ENCODE data around the gene MAP2K5. TPM values are rescaled to one million over a fixed set of nuclear protein-coding genes. Genes with fewer than 3 reads are reported as not detected.

MAP2K5 gene
- total and polyA plus RNA-seq, 9 of the 15 experiments (the other 6 are each of a cell fraction or from before 2014, with no cell fraction given), result 0.41 to 16.5 (median 7.5) TPM

GRCh38 chr15:67707520-67708283, 165.2 kb downstream of the MAP2K5 start:
- H3K27ac ChIP-seq (ENCODE audit: extremely low read depth, low read depth, low read length), result no peak overlapping the region
- FAIRE-seq (no peak), DNase-seq (ENCODE audit: extremely low read depth in 1 of 4, low spot score in 3 of 4) (no peak), ATAC-seq (no peak)
- H3K9me3 ChIP-seq (replicated peaks; ENCODE audit: control insufficient read depth, insufficient read depth, low read depth, low read length), result no peaks in the 10 kb centered on the region
- H4K20me1 ChIP-seq (replicated peaks; ENCODE audit: control insufficient read depth, insufficient read depth, low read length), result no peaks in the 10 kb centered on the region
- H3K79me2 ChIP-seq (ENCODE audit: control insufficient read depth, insufficient read depth, low read length), result no peaks in the 10 kb centered on the region
- BruUV-seq (replicated peaks), result no TSS peak
- in situ Hi-C loops (cut with MboI) (no loop called here), intact Hi-C loops (cut with micrococcal nuclease) (no loop called here)
- H3K4me2 ChIP-seq (ENCODE audit: insufficient read depth, low read length), result no peak overlapping the region
- 72% methylated on average over 2 of the region's 2 CpGs for WGBS (ENCODE audit: insufficient coverage, low coverage, missing lambda C conversion rate)
- POLR2A ChIA-PET, result no interaction called here
- H3K9ac ChIP-seq (ENCODE audit: insufficient read depth in 1 of 2, low read depth in 2 of 2, low read length in 2 of 2), result no peak overlapping the region
- H3K9me1 ChIP-seq (ENCODE audit: control insufficient read depth, insufficient read depth, low read length), result no peaks in the 10 kb centered on the region
- TF ChIP-seq RBBP5 (IDR thresholded peaks at IDR 0.05; ENCODE audit: borderline replicate concordance, insufficient read depth, low read length, poor library complexity, severe bottlenecking) (no peak), DDX20 (tag; IDR thresholded peaks at IDR 0.05; ENCODE audit: low read depth) (no peak), YY1 (IDR thresholded peaks at IDR 0.05; ENCODE audit: borderline replicate concordance in 1 of 3, control insufficient read depth in 1 of 3, extremely low read depth in 1 of 3, insufficient read depth in 3 of 3, insufficient read length in 1 of 3, insufficient replicate concordance in 2 of 3, low read depth in 1 of 3, low read length in 2 of 3) (no peak), ZNF507 (tag; conservative IDR thresholded peaks at IDR 0.05) (no peak), SMARCA5 (IDR thresholded peaks at IDR 0.05) (no peak), POLR2H (tag; IDR thresholded peaks at IDR 0.05; ENCODE audit: low read depth) (no peak), ZNF695 (CRISPR knock-in tag; IDR thresholded peaks at IDR 0.05) (no peak), XRCC4 (IDR thresholded peaks at IDR 0.05; ENCODE audit: extremely low read depth, insufficient read depth, insufficient read length) (no peak), CREBBP (IDR thresholded peaks at IDR 0.05; ENCODE audit: low read depth, low read length) (no peak), CBX1 (IDR thresholded peaks at IDR 0.05; ENCODE audit: low read depth) (no peak), NR3C1 (CRISPR knock-in tag; IDR thresholded peaks at IDR 0.05) (no peak), PTBP1 (IDR thresholded peaks at IDR 0.05; ENCODE audit: low read depth, low read length) (no peak), TSC22D4 (tag; IDR thresholded peaks at IDR 0.05) (no peak)
- TF ChIP-seq, protein P1, sequence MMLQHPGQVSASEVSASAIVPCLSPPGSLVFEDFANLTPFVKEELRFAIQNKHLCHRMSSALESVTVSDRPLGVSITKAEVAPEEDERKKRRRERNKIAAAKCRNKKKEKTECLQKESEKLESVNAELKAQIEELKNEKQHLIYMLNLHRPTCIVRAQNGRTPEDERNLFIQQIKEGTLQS (IDR thresholded peaks at IDR 0.05), result no peak
- TF ChIP-seq, protein P1 (CRISPR knock-in tag; conservative IDR thresholded peaks at IDR 0.05), result no peak
- no peaks in the 10 kb centered on the region for H3K36me3 ChIP-seq (ENCODE audit: control insufficient read depth, insufficient read depth, low read length)
- CTCF ChIA-PET (ENCODE audit: low intra/inter-chr PET ratio), result no interaction called here
- H3K27me3 ChIP-seq (ENCODE audit: control insufficient read depth in 2 of 2, insufficient read depth in 2 of 2, low read length in 2 of 2), result no peaks in the 10 kb centered on the region
- H3K4me3 ChIP-seq, result no peak overlapping the region
- no peak overlapping the region for H2AFZ ChIP-seq (ENCODE audit: low read depth, low read length)
- H3K4me1 ChIP-seq (replicated peaks in 1 of 2; ENCODE audit: control insufficient read depth in 2 of 2, insufficient read depth in 2 of 2, low read length in 2 of 2), result no peaks in the 10 kb centered on the region
